GM21723 (cell line): ENCODE measurements around the gene KRT84.

ENCODE experiments used
- ATAC-seq: cut with Tn5 transposase; IDR thresholded peaks from one replicate; pipeline ENCODE4 v1.9.1; 2021; ENCODE audit warnings: mild to moderate bottlenecking, moderate library complexity; ENCODE audit not compliant: unreplicated experiment

The KRT84 gene

DNA sequence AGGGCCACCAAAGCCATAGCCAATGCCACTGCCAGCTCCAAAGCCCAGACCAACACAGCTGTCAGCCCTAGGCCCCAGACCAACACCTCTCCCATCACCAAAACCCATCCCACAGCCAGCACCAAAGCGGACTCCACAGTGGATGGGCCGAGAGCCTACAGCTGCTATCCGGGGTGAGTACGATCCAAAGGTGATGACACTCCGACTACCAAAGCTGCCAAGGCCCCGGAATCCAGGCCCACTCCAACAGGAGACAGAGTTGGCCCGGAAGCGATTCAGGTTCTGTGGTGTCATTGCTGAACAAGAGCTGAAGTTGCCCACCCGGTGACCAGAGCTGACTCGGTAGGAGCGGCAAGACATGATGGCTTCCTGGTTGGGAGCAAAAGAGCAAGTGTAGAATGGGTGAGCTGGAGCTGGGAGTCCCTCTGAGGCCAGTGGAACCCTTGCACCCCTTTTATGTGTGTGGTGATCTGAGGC lies at the start of gene KRT84:
KRT84 (minus strand) TSS at position 427 of the 477 bp plus-strand sequence; CDS start at position 360, 67 bp downstream.
- ATAC-seq = no peak

- ATAC-seq = no peak
Observed at GRCh38 chr12:52434760-52435530, 49.5 kb upstream of the KRT84 start.

DNA sequence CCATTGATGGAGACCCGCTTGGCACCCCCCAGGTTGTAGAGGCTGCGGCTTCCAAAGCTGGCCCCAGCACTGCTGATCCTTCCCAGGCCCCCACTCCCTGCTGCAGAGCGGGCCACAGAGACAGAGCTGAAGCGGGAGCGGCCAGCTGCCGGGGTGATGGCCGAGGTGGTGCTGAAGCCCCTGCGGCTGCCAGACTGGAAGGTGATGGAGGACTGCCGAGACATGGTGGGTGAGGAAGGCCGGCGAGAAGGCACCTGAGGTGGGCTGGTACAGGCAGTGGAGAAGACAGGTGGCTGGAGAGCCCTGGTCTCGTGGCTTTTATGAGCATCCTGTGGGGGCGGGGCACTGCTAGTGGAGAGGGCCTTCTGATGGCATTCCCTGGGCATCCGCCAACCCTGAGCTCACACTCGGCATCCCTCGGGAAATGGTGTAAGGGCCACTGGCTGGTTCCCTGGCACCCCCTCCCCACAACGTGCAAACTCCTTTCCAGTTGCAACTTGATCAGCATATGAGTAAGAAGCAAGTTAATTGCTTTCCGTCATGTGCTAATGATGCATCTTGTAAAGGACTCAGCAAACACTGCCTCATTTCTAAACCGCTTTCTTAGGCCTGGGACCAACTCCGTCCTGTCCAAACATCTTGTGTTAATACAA lies 48.8 kb upstream of the KRT84 start, which contains the start of gene KRT75:
KRT75 (minus strand) TSS at position 291 of the 653 bp plus-strand sequence; CDS start at position 224, 67 bp downstream.
- no peak for ATAC-seq

GRCh38 chr12:52433501-52434080 lies 48.1 kb upstream of the KRT84 start:
- ATAC-seq = no peak

- no peak for ATAC-seq
Observed at GRCh38 chr12:52432559-52433207, 47.2 kb upstream of the KRT84 start.

- no peak for ATAC-seq
Observed at GRCh38 chr12:52428121-52428520, 42.7 kb upstream of the KRT84 start.

DNA sequence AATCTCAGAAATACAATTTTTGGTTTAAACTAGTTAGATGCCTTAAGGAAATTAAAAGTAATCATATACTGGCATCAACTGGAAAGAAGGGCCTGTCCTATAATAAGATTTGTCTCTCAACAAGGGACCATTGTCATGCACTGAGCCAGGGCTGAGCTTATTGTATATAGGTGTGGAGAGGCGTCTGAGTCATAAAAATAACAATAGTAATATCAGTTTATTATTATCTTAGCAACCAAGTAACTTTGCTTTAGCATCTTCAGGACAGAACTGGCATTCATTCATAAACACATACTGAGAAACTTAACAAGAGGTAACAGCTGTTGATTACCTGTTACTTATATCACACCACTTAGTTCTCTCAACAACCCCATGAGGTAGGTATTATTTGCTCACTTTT lies 41.6 kb upstream of the KRT84 start:
- no peak for ATAC-seq

DNA sequence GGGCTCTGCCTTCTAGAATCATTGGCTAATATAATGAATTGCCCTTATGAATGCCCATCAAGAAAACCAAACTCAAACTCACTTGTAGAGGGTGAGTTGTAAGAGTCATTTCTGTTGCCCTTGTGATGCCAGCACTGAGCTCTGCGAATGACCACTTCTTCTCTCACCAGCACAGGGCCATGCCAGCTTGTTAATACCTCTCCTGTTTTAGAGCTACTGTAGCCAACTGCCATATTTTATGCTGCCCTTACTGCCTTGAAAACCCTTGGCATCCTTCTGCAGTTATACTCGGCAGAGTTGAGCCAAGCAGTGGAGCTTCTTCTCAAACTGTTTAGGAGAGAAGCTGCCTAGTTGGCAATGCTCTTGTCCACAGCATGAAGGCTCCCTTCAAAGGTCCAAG lies 40.6 kb upstream of the KRT84 start:
- no peak for ATAC-seq

DNA sequence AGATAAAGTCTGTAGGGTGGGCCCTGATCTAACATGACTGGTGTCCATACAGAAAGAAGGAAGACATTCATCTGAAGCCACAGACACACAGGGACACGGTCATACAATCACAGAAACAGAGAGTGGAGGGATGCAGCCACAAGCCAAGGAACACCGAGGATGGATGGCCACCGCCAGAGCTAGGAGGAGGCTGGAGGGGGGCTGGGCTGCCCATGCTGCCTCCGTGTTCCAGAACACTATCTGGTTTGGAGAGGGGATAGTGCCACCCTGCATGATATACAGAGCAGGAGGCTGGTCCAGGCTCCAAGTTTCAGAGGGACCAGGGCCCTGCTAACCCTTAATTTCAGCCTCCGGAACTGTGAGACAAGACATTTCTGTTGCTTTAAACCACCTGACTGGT lies 40.0 kb upstream of the KRT84 start:
- ATAC-seq = no peak

DNA sequence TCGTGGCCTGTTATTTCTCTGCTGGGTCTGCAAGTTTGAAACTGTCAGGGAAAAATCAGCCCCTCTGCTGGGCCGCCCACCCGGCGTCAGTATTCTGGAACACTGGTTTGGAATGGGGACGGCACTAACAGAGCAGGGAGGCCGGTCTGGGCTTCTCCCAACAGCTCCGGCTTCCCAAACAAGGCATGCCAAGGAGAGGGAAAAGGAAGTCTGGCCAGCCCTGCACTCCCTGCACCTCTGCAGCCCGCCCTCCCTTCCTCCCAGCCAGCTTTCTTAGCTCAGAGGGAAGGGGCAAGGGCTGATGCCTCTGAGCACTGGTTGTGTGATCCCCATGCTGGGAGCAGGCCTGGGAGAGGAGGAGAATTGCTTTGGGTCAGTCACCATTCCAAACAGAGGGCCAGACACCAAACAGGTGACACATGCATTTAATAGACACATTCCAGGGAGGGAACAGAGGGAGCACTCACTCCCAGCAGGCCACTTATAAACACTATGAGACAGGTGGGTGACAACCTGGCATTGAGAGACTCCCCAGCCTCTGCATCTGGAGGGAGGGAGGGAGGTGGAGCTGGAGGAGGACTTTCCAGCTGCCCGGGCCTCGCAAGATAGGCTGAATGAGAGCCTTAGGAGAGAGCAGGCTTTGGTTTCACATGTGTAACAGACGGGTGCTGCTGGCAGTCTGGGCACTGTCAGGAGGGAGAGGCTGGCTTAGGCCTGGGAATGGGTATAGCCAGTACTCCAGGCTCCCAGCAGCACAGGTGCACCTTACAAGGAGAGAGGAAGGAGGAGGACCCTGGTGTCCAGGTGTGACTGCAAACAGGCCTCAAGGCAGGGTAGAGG lies 38.4 kb upstream of the KRT84 start:
- ATAC-seq = no peak

GRCh38 chr12:52423035-52423434 lies 37.6 kb upstream of the KRT84 start:
- no peak for ATAC-seq

GRCh38 chr12:52419656-52420055 lies 34.2 kb upstream of the KRT84 start:
- no peak for ATAC-seq

- ATAC-seq = no peak
Observed at GRCh38 chr12:52418576-52419110, 33.2 kb upstream of the KRT84 start.

- no peak for ATAC-seq
Observed at GRCh38 chr12:52417740-52418139, 32.3 kb upstream of the KRT84 start.

GRCh38 chr12:52416795-52417194 lies 31.3 kb upstream of the KRT84 start:
- ATAC-seq = no peak

GRCh38 chr12:52415870-52416750 lies 30.7 kb upstream of the KRT84 start:
- no peak for ATAC-seq

GRCh38 chr12:52414936-52415335 lies 29.5 kb upstream of the KRT84 start:
- no peak for ATAC-seq

- ATAC-seq = no peak
Observed at GRCh38 chr12:52413782-52414345, 28.4 kb upstream of the KRT84 start.

GRCh38 chr12:52413202-52413601 lies 27.8 kb upstream of the KRT84 start:
- no peak for ATAC-seq
